SK-N-SH treated with all-trans-retinoic acid at 6 μM for 48 hours (cell line): Measurements from ENCODE around the gene GRIA1.

Source experiments
- GLIS3 ChIP-seq: fragments of 250-450 bp; sonication (Bioruptor Pico); IDR thresholded peaks from 2 replicates; pipeline ENCODE4 v1.5.0; 2020; ENCODE audit warnings: mild to moderate bottlenecking, moderate library complexity
- ISL1 ChIP-seq: fragments of 250-450 bp; sonication (Bioruptor Pico); IDR thresholded peaks from 2 replicates; pipeline ENCODE4 v2.1.2; 2022; ENCODE audit warnings: mild to moderate bottlenecking, moderate library complexity
- ZFP30 ChIP-seq: fragments of 450-650 bp; formaldehyde crosslinking; IDR thresholded peaks from 2 replicates; pipeline ENCODE4 v1.5.0; 2022; ENCODE audit warnings: mild to moderate bottlenecking, moderate library complexity
- ZNF565 ChIP-seq: fragments of 450-650 bp; formaldehyde crosslinking; conservative IDR thresholded peaks from 2 replicates; pipeline ENCODE4 v1.5.0; 2020; ENCODE audit warnings: low read depth, mild to moderate bottlenecking, moderate library complexity
- ZNF70 ChIP-seq: fragments of 450-650 bp; formaldehyde crosslinking; IDR thresholded peaks from 2 replicates; pipeline ENCODE4 v1.5.0; 2020; ENCODE audit warnings: mild to moderate bottlenecking, moderate library complexity
- ZNF8 ChIP-seq: fragments of 450-650 bp; formaldehyde crosslinking; IDR thresholded peaks from 2 replicates; pipeline ENCODE4 v1.5.0; 2020; ENCODE audit warnings: mild to moderate bottlenecking, moderate library complexity
- TF ChIP-seq, protein P1 (sequence below): fragments of 250-450 bp; sonication (Bioruptor Pico); IDR thresholded peaks from 2 replicates; pipeline ENCODE4 v1.8.0; 2021; ENCODE audit warnings: low read depth, mild to moderate bottlenecking, moderate library complexity, borderline replicate concordance
- TF ChIP-seq, protein P2 (sequence below): fragments of 250-450 bp; sonication (Bioruptor Pico); IDR thresholded peaks from 2 replicates; pipeline ENCODE4 v1.8.0; 2020; ENCODE audit warnings: mild to moderate bottlenecking, moderate library complexity, borderline replicate concordance

DNA sequence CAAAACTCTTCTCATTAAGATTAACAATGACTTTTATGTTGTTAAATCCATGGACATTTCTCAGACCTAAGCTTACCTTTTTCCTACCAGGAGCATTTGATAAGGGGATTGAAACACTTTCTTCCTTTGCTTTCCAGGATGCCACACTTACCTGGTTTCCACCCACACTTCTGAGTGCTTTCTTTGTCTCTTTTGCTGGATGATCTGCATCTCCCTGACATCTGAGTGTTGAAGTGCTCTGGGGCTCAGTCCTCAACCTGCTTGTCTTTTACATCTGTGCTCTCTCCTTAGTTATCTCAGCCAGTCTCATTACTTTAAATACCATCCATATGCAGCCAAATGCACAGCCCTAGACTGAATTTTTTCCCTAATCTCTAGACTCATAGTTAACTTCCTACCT is 22.9 kb upstream of the GRIA1 start:
- no peak for TF ChIP-seq ISL1 (CRISPR knock-in tag)
- no peak for TF ChIP-seq GLIS3 (CRISPR knock-in tag)
- TF ChIP-seq, protein P1, sequence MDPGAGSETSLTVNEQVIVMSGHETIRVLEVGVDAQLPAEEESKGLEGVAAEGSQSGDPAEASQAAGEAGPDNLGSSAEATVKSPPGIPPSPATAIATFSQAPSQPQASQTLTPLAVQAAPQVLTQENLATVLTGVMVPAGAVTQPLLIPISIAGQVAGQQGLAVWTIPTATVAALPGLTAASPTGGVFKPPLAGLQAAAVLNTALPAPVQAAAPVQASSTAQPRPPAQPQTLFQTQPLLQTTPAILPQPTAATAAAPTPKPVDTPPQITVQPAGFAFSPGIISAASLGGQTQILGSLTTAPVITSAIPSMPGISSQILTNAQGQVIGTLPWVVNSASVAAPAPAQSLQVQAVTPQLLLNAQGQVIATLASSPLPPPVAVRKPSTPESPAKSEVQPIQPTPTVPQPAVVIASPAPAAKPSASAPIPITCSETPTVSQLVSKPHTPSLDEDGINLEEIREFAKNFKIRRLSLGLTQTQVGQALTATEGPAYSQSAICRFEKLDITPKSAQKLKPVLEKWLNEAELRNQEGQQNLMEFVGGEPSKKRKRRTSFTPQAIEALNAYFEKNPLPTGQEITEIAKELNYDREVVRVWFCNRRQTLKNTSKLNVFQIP (CRISPR knock-in tag): no peak
- TF ChIP-seq ZNF8 (CRISPR knock-in tag): no peak
- no peak for TF ChIP-seq ZFP30 (CRISPR knock-in tag)
- TF ChIP-seq, protein P2, sequence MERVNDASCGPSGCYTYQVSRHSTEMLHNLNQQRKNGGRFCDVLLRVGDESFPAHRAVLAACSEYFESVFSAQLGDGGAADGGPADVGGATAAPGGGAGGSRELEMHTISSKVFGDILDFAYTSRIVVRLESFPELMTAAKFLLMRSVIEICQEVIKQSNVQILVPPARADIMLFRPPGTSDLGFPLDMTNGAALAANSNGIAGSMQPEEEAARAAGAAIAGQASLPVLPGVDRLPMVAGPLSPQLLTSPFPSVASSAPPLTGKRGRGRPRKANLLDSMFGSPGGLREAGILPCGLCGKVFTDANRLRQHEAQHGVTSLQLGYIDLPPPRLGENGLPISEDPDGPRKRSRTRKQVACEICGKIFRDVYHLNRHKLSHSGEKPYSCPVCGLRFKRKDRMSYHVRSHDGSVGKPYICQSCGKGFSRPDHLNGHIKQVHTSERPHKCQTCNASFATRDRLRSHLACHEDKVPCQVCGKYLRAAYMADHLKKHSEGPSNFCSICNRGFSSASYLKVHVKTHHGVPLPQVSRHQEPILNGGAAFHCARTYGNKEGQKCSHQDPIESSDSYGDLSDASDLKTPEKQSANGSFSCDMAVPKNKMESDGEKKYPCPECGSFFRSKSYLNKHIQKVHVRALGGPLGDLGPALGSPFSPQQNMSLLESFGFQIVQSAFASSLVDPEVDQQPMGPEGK (CRISPR knock-in tag): no peak
- no peak for TF ChIP-seq ZNF565
- no peak for TF ChIP-seq ZNF70 (CRISPR knock-in tag)
